PC-9 (cell line): Measurements from ENCODE around the gene NELFB. TPM values are rescaled to one million over a fixed set of nuclear protein-coding genes. Genes with fewer than 3 reads are reported as not detected.
A peak's percentile ranks its signal among the peaks of the same experiment; 100 is the strongest.

Experiments
- BruUV-seq: library from RNA; stranded (reverse); fragments of 400-500 nt; replicated peaks from 2 replicates; lab custom pipeline; 2021; lab: Mats Ljungman, UMichigan
- CTCF ChIA-PET: fragments of 300-600 bp; sonication (Branson Sonifier 250); formaldehyde crosslinking; loops from one replicate; lab custom pipeline; 2022; ENCODE audit warnings: antibody characterized with exemption; lab: Charles Lee
- POLR2A ChIA-PET: fragments of 300-600 bp; sonication (Branson Sonifier 250); formaldehyde crosslinking; loops from one replicate; lab custom pipeline; 2022; ENCODE audit warnings: antibody characterized with exemption; ENCODE audit not compliant: unreplicated experiment; lab: Charles Lee
- DNase-seq, 2 experiments: peaks; one replicate each; pipeline versions ENCODE4 v3.0.0 to v3.0.0-alpha.2; 2015 to 2022; ENCODE audit warnings: mixed read lengths in 1 of 2
- H2AFZ ChIP-seq: fragments of 200-600 bp; sonication (generic); 2 replicates; pipeline ENCODE4 v1.8.1; 2017; ENCODE audit warnings: antibody characterized with exemption
- H3F3A ChIP-seq: fragments of 200-600 bp; sonication (generic); 2 replicates; pipeline ENCODE4 v1.8.1; 2017; ENCODE audit warnings: antibody characterized with exemption, mild to moderate bottlenecking, low read depth; ENCODE audit not compliant: insufficient read depth
- H3K27ac ChIP-seq: fragments of 200-600 bp; sonication (generic); 2 replicates; pipeline ENCODE4 v1.6.1; 2016; ENCODE audit warnings: mixed run types
- H3K27me3 ChIP-seq: fragments of 200-600 bp; sonication (generic); 2 replicates; pipeline ENCODE4 v1.6.1; 2016; ENCODE audit warnings: low read depth, mixed run types; ENCODE audit not compliant: insufficient read depth
- H3K36me3 ChIP-seq: fragments of 200-600 bp; sonication (generic); 2 replicates; pipeline ENCODE4 v1.6.1; 2016; ENCODE audit warnings: low read depth, mixed run types
- H3K4me1 ChIP-seq: fragments of 200-600 bp; sonication (generic); replicated peaks from 2 replicates; pipeline ENCODE4 v1.6.1; 2016; ENCODE audit warnings: mixed run types; ENCODE audit not compliant: insufficient read depth
- H3K4me2 ChIP-seq: fragments of 200-600 bp; sonication (generic); 2 replicates; pipeline ENCODE4 v1.6.1; 2017; ENCODE audit warnings: mixed run types
- H3K4me3 ChIP-seq: fragments of 200-600 bp; sonication (generic); 2 replicates; pipeline ENCODE4 v1.6.1; 2016; ENCODE audit warnings: mixed run types
- H3K79me2 ChIP-seq: fragments of 200-600 bp; sonication (generic); 2 replicates; pipeline ENCODE4 v1.6.1; 2017; ENCODE audit warnings: low read depth, mixed run types
- H3K9me2 ChIP-seq: fragments of 200-600 bp; sonication (generic); 2 replicates; pipeline ENCODE4 v1.8.1; 2017; ENCODE audit warnings: mild to moderate bottlenecking; ENCODE audit not compliant: insufficient read depth
- H3K9me3 ChIP-seq: fragments of 200-600 bp; sonication (generic); 2 replicates; pipeline ENCODE4 v1.8.1; 2016; ENCODE audit warnings: low read depth; ENCODE audit not compliant: insufficient read depth
- H4K20me1 ChIP-seq: fragments of 200-600 bp; sonication (generic); 2 replicates; pipeline ENCODE4 v1.8.1; 2017; ENCODE audit not compliant: insufficient read depth
- EZH2 ChIP-seq: fragments of 200-600 bp; sonication (generic); IDR thresholded peaks from 2 replicates; pipeline ENCODE4 v1.8.0; 2017; ENCODE audit warnings: antibody characterized with exemption, low read depth
- intact Hi-C: fragments of 100-400 bp; cut with micrococcal nuclease; formaldehyde crosslinking; loops from one replicate; pipeline ENCODE4 v1.10.0; 2022; ENCODE audit not compliant: unreplicated experiment
- total RNA-seq: library from RNA; stranded (reverse); gene quantifications from 2 replicates; pipeline ENCODE4 v1.2.3, GENCODE V29; 2021
- TF ChIP-seq, protein P1 (sequence below): fragments of 200-600 bp; sonication (generic); conservative IDR thresholded peaks from 2 replicates; pipeline ENCODE4 v1.6.1; 2017; ENCODE audit warnings: mixed run types, antibody characterized with exemption, mild to moderate bottlenecking, moderate library complexity

Gene NELFB
- total RNA-seq, 1 experiment from 2014 or later, result 94.2 TPM

DNA sequence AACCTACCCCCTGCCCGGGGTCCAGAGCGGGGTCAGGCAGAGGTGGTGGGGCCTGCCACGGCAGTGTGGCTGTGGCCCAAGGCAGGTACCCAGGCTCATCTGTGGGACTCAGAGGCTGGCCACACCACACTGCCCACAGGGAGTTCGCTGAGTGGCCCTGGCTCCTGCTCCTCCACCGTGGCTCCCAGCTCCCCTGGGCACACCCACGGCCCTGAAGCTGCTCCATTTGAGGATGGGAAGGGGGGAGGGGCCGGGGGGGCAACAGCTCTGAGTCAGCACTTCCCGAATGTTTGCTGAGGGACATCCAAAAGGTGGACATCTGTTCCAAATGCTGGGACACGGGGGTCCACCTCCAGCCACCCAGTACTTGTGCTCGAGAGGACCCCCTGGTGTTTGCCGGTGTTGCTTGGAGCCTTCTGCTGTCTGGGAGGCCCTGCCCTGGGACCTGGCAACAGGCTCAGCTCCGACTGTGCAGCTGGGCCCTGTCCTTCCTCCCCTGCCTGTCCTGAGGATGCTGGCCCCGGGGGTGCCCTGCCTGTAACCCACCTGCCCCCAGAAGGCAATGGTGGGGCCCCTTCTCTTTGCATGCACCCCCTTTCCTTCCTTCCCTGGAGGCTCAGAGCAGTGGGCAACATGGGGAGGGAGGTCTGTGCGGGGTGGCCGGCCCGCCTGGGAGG, 49.4 kb downstream of the NELFB start:
- H3K27ac ChIP-seq, result no peak overlapping the region
- H2AFZ ChIP-seq, result no peak overlapping the region
- ChIA-PET POLR2A (interaction anchor here (0.6 kb wide), 2 partner anchors 356 to 1195 kb away, joined by 3 to 18 read pairs; no protein-coding TSS in a partner anchor), CTCF (interaction anchor here (0.6 kb wide), 1 partner anchor 272 kb away, joined by 4 read pairs; no protein-coding TSS in a partner anchor)
- TF ChIP-seq EZH2, result no peak
- TF ChIP-seq, protein P1, sequence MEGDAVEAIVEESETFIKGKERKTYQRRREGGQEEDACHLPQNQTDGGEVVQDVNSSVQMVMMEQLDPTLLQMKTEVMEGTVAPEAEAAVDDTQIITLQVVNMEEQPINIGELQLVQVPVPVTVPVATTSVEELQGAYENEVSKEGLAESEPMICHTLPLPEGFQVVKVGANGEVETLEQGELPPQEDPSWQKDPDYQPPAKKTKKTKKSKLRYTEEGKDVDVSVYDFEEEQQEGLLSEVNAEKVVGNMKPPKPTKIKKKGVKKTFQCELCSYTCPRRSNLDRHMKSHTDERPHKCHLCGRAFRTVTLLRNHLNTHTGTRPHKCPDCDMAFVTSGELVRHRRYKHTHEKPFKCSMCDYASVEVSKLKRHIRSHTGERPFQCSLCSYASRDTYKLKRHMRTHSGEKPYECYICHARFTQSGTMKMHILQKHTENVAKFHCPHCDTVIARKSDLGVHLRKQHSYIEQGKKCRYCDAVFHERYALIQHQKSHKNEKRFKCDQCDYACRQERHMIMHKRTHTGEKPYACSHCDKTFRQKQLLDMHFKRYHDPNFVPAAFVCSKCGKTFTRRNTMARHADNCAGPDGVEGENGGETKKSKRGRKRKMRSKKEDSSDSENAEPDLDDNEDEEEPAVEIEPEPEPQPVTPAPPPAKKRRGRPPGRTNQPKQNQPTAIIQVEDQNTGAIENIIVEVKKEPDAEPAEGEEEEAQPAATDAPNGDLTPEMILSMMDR, result no peak; the same call in 1 of the 2 replicates
- no peaks in the 10 kb centered on the region for H3K9me2 ChIP-seq
- BruUV-seq, result no TSS peak
- H3K4me3 ChIP-seq, result no peak overlapping the region
- H4K20me1 ChIP-seq, result peaks cover 7% of the 10 kb centered on the region; the same call in 1 of the 2 replicates
- no peak overlapping the region for H3K4me2 ChIP-seq
- H3K4me1 ChIP-seq, result peaks cover 19% of the 10 kb centered on the region
- no peaks in the 10 kb centered on the region for H3K9me3 ChIP-seq
- intact Hi-C loops, result loop anchor here (5.0 kb wide), 1 partner anchor 223 kb away; no protein-coding TSS in a partner anchor
- H3K27me3 ChIP-seq, result no peaks in the 10 kb centered on the region
- no peaks in the 10 kb centered on the region for H3K36me3 ChIP-seq
- peaks cover 15% of the 10 kb centered on the region for H3K79me2 ChIP-seq
- no peak for DNase-seq
- peaks cover 27% of the 10 kb centered on the region; the same call in 1 of the 2 replicates for H3F3A ChIP-seq

DNA sequence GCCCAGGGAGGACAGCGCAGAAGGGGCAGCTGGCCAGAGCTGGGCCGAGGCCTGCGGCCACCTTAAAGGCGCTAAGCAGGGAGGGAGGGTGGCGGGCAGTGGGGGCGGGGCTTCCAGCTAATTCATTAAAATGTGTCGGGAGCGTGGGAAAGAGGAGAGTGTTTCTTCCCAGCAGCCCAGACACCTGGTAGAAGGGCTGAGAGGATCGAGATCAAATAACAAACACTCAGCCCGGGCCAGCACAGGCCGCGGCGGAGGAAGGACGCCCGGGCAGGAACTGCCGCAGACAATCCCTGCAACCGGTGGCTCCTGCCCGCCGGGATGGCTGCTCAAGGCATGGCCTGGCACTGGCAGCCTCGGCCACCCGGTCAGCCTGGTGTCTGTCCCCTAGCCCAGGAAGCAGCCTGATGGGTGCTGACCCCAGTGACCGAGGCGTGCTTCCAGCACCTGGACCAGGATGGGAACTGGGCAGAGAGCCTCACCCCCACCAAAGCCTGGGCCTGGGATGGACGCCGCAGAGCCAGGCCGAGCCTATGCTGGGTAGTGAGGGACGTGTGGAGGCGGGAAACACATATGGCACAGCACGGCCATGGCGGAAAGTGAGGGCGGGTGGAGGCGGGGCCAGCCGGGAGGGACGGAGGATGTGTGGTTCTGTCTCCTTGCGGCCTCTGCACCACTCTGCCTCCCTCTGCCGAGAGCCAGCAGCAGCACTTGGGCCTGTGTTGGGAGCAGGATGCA, 50.1 kb downstream of the NELFB start:
- Histone ChIP-seq H3K4me1 (peaks cover 19% of the 10 kb centered on the region), H3K27ac (no peak overlapping the region), H3K36me3 (no peaks in the 10 kb centered on the region), H3K9me3 (no peaks in the 10 kb centered on the region), H3K27me3 (no peaks in the 10 kb centered on the region), H4K20me1 (peaks cover under 1% of the 10 kb centered on the region; the same call in 1 of the 2 replicates), H3K4me3 (no peak overlapping the region), H3K9me2 (no peaks in the 10 kb centered on the region), H3K79me2 (peaks cover 8% of the 10 kb centered on the region), H3F3A (peaks cover 23% of the 10 kb centered on the region; the same call in 1 of the 2 replicates), H2AFZ (no peak overlapping the region), H3K4me2 (no peak overlapping the region)
- TF ChIP-seq, protein P1, result no peak
- TF ChIP-seq EZH2, result no peak
- CTCF ChIA-PET, result interaction anchor here (0.6 kb wide), 2 partner anchors 230 to 271 kb away, joined by 4 read pairs; no protein-coding TSS in a partner anchor
- intact Hi-C loops, result no loop called here
- BruUV-seq, result no TSS peak
- peak in 1 of 2 experiments; percentile 59 for DNase-seq
- POLR2A ChIA-PET, result interaction anchor here (0.6 kb wide), 1 partner anchor 1195 kb away, joined by 18 read pairs; no protein-coding TSS in a partner anchor

DNA sequence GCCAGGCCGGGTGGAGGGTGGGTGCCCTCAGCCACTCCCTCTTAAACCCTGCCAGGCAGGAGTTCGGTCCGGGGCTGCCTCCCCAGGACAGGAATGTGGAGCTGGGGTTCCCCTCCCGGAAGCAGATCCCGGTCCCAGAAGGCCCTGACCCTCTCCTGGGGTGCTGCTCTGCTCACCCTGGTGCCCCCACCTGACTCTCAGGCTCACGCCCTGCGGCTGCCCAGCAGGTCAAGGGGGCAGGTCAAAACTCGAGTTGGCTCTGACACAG, 50.6 kb downstream of the NELFB start:
- BruUV-seq, result no TSS peak
- peaks cover 21% of the 10 kb centered on the region; the same call in 1 of the 2 replicates for H3F3A ChIP-seq
- no peaks in the 10 kb centered on the region for H3K9me2 ChIP-seq
- no peak for DNase-seq
- H3K36me3 ChIP-seq, result no peaks in the 10 kb centered on the region
- CTCF ChIA-PET, result interaction anchor here (0.6 kb wide), 1 partner anchor 229 kb away, joined by 4 read pairs; no protein-coding TSS in a partner anchor
- no peak overlapping the region for H3K4me3 ChIP-seq
- intact Hi-C loops, result no loop called here
- H3K79me2 ChIP-seq, result peaks cover 3% of the 10 kb centered on the region
- no peak overlapping the region for H3K4me2 ChIP-seq
- H3K27me3 ChIP-seq, result no peaks in the 10 kb centered on the region
- H3K27ac ChIP-seq, result no peak overlapping the region
- POLR2A ChIA-PET, result no interaction called here
- peaks cover 23% of the 10 kb centered on the region for H3K4me1 ChIP-seq
- no peaks in the 10 kb centered on the region for H3K9me3 ChIP-seq
- TF ChIP-seq, protein P1, result no peak
- no peak for TF ChIP-seq EZH2
- H2AFZ ChIP-seq, result no peak overlapping the region
- no peaks in the 10 kb centered on the region for H4K20me1 ChIP-seq
